ENCODE data around the gene ZRSR2. TPM values are rescaled to one million over a fixed set of nuclear protein-coding genes. Genes with fewer than 3 reads are reported as not detected.

ZRSR2 gene
- total RNA-seq, 1 experiment from 2014 or later = 6.4 TPM

GRCh38 chrX:15860921-15861320 lies 70.6 kb downstream of the ZRSR2 start:
- POLR2A ChIA-PET (ENCODE audit: unreplicated experiment) = no interaction called here
- no peak for DNase-seq
- no peaks in the 10 kb centered on the region for H4K20me1 ChIP-seq (ENCODE audit: low read length)

DNA sequence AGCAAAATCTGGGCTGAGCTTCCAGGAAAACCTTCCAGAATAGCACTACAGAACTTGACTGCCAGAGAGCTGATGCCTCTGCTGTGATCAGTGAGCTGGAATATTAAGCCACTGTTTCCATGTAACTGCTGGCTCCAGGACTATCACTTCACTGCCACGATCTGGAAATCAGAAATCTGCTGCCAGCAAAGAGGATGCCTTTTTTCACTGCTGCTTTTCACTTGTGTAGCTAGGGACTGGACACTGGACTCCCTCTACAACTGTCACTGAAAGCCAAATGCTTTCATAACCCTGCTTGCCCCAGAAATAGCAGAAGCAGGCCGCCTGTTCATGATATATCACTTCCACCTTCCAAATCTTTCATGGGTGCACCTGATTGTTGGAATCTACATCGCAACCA lies 73.7 kb downstream of the ZRSR2 start:
- Histone ChIP-seq H3K9me3 (ENCODE audit: low read length) (no peaks in the 10 kb centered on the region), H3K27me3 (ENCODE audit: low read length) (no peaks in the 10 kb centered on the region), H2AFZ (ENCODE audit: low read length) (no peak overlapping the region), H3F3A (ENCODE audit: low read length, unreplicated experiment) (no peaks in the 10 kb centered on the region), H4K20me1 (ENCODE audit: low read length) (no peaks in the 10 kb centered on the region), H3K4me2 (ENCODE audit: low read length) (no peak overlapping the region), H3K27ac (ENCODE audit: low read length) (no peak overlapping the region), H3K36me3 (ENCODE audit: low read depth, low read length) (no peaks in the 10 kb centered on the region), H3K79me2 (ENCODE audit: low read length) (no peaks in the 10 kb centered on the region), H3K9me2 (replicated peaks; ENCODE audit: low read length) (no peaks in the 10 kb centered on the region), H3K4me3 (ENCODE audit: low read length) (no peak overlapping the region), H3K4me1 (ENCODE audit: insufficient read depth, low read length) (peaks cover 11% of the 10 kb centered on the region), H3K9ac (ENCODE audit: low read length) (no peak overlapping the region)
- no peak for TF ChIP-seq EZH2 (IDR thresholded peaks at IDR 0.05; ENCODE audit: low read length, unreplicated experiment)
- TF ChIP-seq EZH2phosphoT487 (IDR thresholded peaks at IDR 0.05; ENCODE audit: borderline replicate concordance, low read length) = no peak
- DNase-seq (no peak), ATAC-seq (no peak)
- intact Hi-C loops (cut with micrococcal nuclease) = no loop called here
- no TSS peak for BruUV-seq (replicated peaks)
- CTCF ChIA-PET = no interaction called here
- POLR2A ChIA-PET (ENCODE audit: unreplicated experiment) = no interaction called here

More at GRCh38 chrX:15860921-15861320, 70.6 kb downstream of the ZRSR2 start:
- H3K36me3 ChIP-seq (ENCODE audit: low read depth, low read length) = no peaks in the 10 kb centered on the region
- no peak overlapping the region for H3K4me2 ChIP-seq (ENCODE audit: low read length)
- no peak overlapping the region for H3K27ac ChIP-seq (ENCODE audit: low read length)
- H3K27me3 ChIP-seq (ENCODE audit: low read length) = no peaks in the 10 kb centered on the region
- CTCF ChIA-PET = no interaction called here
- no peak for ATAC-seq
- H3K9me2 ChIP-seq (replicated peaks; ENCODE audit: low read length) = no peaks in the 10 kb centered on the region
- intact Hi-C loops (cut with micrococcal nuclease) = no loop called here
- H3K4me3 ChIP-seq (ENCODE audit: low read length) = no peak overlapping the region
- peaks cover 15% of the 10 kb centered on the region for H3K4me1 ChIP-seq (ENCODE audit: insufficient read depth, low read length)
- TF ChIP-seq EZH2 (IDR thresholded peaks at IDR 0.05; ENCODE audit: low read length, unreplicated experiment) = no peak
- no peaks in the 10 kb centered on the region for H3F3A ChIP-seq (ENCODE audit: low read length, unreplicated experiment)
- H2AFZ ChIP-seq (ENCODE audit: low read length) = no peak overlapping the region
- no peak overlapping the region for H3K9ac ChIP-seq (ENCODE audit: low read length)
- H3K9me3 ChIP-seq (ENCODE audit: low read length) = no peaks in the 10 kb centered on the region
- BruUV-seq (replicated peaks) = no TSS peak
- no peaks in the 10 kb centered on the region for H3K79me2 ChIP-seq (ENCODE audit: low read length)

DNA sequence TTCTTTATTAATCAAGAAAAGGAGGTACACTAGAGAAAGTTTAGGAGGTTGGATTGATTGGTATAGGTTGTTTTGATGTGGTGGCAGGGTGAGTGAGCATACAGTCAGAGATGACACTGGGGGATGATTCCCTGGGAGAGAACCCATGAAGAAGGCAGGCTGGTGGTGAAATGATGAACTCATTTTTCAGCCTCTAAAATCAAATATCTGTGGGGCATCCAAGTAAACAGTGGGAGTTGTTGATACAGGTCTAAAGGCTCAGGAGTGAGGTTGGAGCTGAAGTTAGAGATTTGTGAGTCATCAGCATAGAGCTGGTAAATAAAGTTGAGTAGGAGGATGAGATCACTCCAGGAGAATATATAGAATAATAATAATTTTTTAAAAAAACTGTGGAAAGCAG lies 74.3 kb downstream of the ZRSR2 start:
- ChIA-PET POLR2A (ENCODE audit: unreplicated experiment) (no interaction called here), CTCF (no interaction called here)
- Histone ChIP-seq H3K4me1 (ENCODE audit: insufficient read depth, low read length) (peaks cover 11% of the 10 kb centered on the region), H2AFZ (ENCODE audit: low read length) (no peak overlapping the region), H3K27ac (ENCODE audit: low read length) (no peak overlapping the region), H3K4me3 (ENCODE audit: low read length) (no peak overlapping the region), H3K27me3 (ENCODE audit: low read length) (no peaks in the 10 kb centered on the region), H3K9me2 (replicated peaks; ENCODE audit: low read length) (no peaks in the 10 kb centered on the region), H3K4me2 (ENCODE audit: low read length) (no peak overlapping the region), H3F3A (ENCODE audit: low read length, unreplicated experiment) (no peaks in the 10 kb centered on the region), H3K79me2 (ENCODE audit: low read length) (no peaks in the 10 kb centered on the region), H3K9me3 (ENCODE audit: low read length) (no peaks in the 10 kb centered on the region), H4K20me1 (ENCODE audit: low read length) (no peaks in the 10 kb centered on the region), H3K9ac (ENCODE audit: low read length) (no peak overlapping the region), H3K36me3 (ENCODE audit: low read depth, low read length) (no peaks in the 10 kb centered on the region)
- peak; percentile 64 for DNase-seq
- peak; percentile 91 for ATAC-seq
- BruUV-seq (replicated peaks) = no TSS peak
- no peak for TF ChIP-seq EZH2phosphoT487 (IDR thresholded peaks at IDR 0.05; ENCODE audit: borderline replicate concordance, low read length)
- no peak for TF ChIP-seq EZH2 (IDR thresholded peaks at IDR 0.05; ENCODE audit: low read length, unreplicated experiment)
- TF ChIP-seq, protein P1, sequence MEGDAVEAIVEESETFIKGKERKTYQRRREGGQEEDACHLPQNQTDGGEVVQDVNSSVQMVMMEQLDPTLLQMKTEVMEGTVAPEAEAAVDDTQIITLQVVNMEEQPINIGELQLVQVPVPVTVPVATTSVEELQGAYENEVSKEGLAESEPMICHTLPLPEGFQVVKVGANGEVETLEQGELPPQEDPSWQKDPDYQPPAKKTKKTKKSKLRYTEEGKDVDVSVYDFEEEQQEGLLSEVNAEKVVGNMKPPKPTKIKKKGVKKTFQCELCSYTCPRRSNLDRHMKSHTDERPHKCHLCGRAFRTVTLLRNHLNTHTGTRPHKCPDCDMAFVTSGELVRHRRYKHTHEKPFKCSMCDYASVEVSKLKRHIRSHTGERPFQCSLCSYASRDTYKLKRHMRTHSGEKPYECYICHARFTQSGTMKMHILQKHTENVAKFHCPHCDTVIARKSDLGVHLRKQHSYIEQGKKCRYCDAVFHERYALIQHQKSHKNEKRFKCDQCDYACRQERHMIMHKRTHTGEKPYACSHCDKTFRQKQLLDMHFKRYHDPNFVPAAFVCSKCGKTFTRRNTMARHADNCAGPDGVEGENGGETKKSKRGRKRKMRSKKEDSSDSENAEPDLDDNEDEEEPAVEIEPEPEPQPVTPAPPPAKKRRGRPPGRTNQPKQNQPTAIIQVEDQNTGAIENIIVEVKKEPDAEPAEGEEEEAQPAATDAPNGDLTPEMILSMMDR (conservative IDR thresholded peaks at IDR 0.05; ENCODE audit: low read depth, low read length) = no peak
- intact Hi-C loops (cut with micrococcal nuclease) = no loop called here

DNA sequence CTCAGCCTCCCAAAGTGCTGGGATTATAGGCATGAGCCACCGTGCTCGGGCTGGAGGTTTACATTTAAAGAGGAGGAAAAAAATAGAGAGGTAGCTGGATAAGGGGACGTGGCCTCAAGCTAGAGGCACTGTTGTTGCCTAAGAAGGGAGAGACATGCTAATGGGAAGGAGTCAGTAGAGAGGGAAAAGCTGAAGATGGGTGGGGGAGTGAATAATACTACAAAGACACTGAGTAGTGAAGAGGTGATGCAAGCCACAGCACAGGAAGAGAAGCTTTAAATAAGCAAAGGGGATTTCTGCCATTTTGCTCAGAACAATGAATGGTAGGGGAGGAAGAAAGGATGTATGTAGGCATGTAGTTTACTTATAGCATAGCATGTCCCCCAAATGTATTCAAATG lies 75.9 kb downstream of the ZRSR2 start:
- no peaks in the 10 kb centered on the region for H3K9me2 ChIP-seq (replicated peaks; ENCODE audit: low read length)
- no peak overlapping the region for H3K27ac ChIP-seq (ENCODE audit: low read length)
- POLR2A ChIA-PET (ENCODE audit: unreplicated experiment) = no interaction called here
- no peaks in the 10 kb centered on the region for H3K79me2 ChIP-seq (ENCODE audit: low read length)
- H3K9ac ChIP-seq (ENCODE audit: low read length) = no peak overlapping the region
- H3K36me3 ChIP-seq (ENCODE audit: low read depth, low read length) = no peaks in the 10 kb centered on the region
- intact Hi-C loops (cut with micrococcal nuclease) = no loop called here
- DNase-seq = no peak
- peaks cover 11% of the 10 kb centered on the region for H3K4me1 ChIP-seq (ENCODE audit: insufficient read depth, low read length)
- H3F3A ChIP-seq (ENCODE audit: low read length, unreplicated experiment) = no peaks in the 10 kb centered on the region
- no peaks in the 10 kb centered on the region for H4K20me1 ChIP-seq (ENCODE audit: low read length)
- H3K9me3 ChIP-seq (ENCODE audit: low read length) = no peaks in the 10 kb centered on the region
- H3K27me3 ChIP-seq (ENCODE audit: low read length) = no peaks in the 10 kb centered on the region
- no peak overlapping the region for H3K4me3 ChIP-seq (ENCODE audit: low read length)
- no peak for ATAC-seq
- no peak for TF ChIP-seq EZH2phosphoT487 (IDR thresholded peaks at IDR 0.05; ENCODE audit: borderline replicate concordance, low read length)
- TF ChIP-seq, protein P1 (conservative IDR thresholded peaks at IDR 0.05; ENCODE audit: low read depth, low read length) = no peak
- TF ChIP-seq EZH2 (IDR thresholded peaks at IDR 0.05; ENCODE audit: low read length, unreplicated experiment) = no peak
- no peak overlapping the region for H3K4me2 ChIP-seq (ENCODE audit: low read length)
- BruUV-seq (replicated peaks) = no TSS peak
- H2AFZ ChIP-seq (ENCODE audit: low read length) = no peak overlapping the region
- CTCF ChIA-PET = no interaction called here

Measured in PC-3 (cell line).